H9 (cell line): ENCODE results near the gene PLAC9. TPM values are rescaled to one million over a fixed set of nuclear protein-coding genes. Genes with fewer than 3 reads are reported as not detected.

Experiments
- DNase-seq: peaks from one replicate; pipeline ENCODE4 v3.0.0-alpha.2; 2017
- H2AFZ ChIP-seq: one replicate; pipeline ENCODE4 v1.6.1; 2013; ENCODE audit warnings: mild to moderate bottlenecking, low read length, control low read depth, moderate library complexity
- H2AK5ac ChIP-seq: 2 replicates; pipeline ENCODE4 v1.6.1; 2013; ENCODE audit warnings: low read length, control low read depth, mixed read lengths; ENCODE audit not compliant: insufficient read length
- H2BK120ac ChIP-seq: one replicate; pipeline ENCODE4 v1.6.1; 2013; ENCODE audit warnings: low read depth, mild to moderate bottlenecking, low read length, control low read depth, inconsistent platforms; ENCODE audit not compliant: poor library complexity, severe bottlenecking
- H2BK12ac ChIP-seq: 2 replicates; pipeline ENCODE4 v1.6.1; 2013; ENCODE audit warnings: low read length, control low read depth, mixed read lengths, low read depth; ENCODE audit not compliant: insufficient read length
- H2BK15ac ChIP-seq: 2 replicates; pipeline ENCODE4 v1.6.1; 2013; ENCODE audit warnings: low read depth, low read length, control low read depth
- H2BK20ac ChIP-seq: one replicate; pipeline ENCODE4 v1.6.1; 2013; ENCODE audit warnings: low read depth, mild to moderate bottlenecking, low read length, control low read depth, inconsistent platforms; ENCODE audit not compliant: poor library complexity, severe bottlenecking
- H2BK5ac ChIP-seq: 2 replicates; pipeline ENCODE4 v1.6.1; 2013; ENCODE audit warnings: low read length, control low read depth, mixed read lengths; ENCODE audit not compliant: insufficient read length
- H3K14ac ChIP-seq: 2 replicates; pipeline ENCODE4 v1.6.1; 2013; ENCODE audit warnings: low read length, control low read depth; ENCODE audit not compliant: insufficient read depth
- H3K18ac ChIP-seq: 2 replicates; pipeline ENCODE4 v1.6.1; 2013; ENCODE audit warnings: low read depth, mild to moderate bottlenecking, mixed read lengths, low read length, control low read depth; ENCODE audit not compliant: insufficient read length
- H3K23ac ChIP-seq: 2 replicates; pipeline ENCODE4 v1.6.1; 2013; ENCODE audit warnings: low read length, control low read depth, mixed read lengths, low read depth; ENCODE audit not compliant: insufficient read length
- H3K23me2 ChIP-seq: 2 replicates; pipeline ENCODE4 v1.6.1; 2013; ENCODE audit warnings: low read depth, mild to moderate bottlenecking, mixed read lengths, low read length, control low read depth; ENCODE audit not compliant: insufficient read length, poor library complexity, severe bottlenecking
- H3K27ac ChIP-seq: 2 replicates; pipeline ENCODE4 v1.5.1; 2013; ENCODE audit warnings: low read length, control low read depth, mixed read lengths, low read depth; ENCODE audit not compliant: insufficient read length
- H3K27me3 ChIP-seq: 2 replicates; pipeline ENCODE4 v1.6.1; 2013; ENCODE audit warnings: low read length, control low read depth, inconsistent platforms; ENCODE audit not compliant: insufficient read depth
- H3K4ac ChIP-seq: 2 replicates; pipeline ENCODE4 v1.6.1; 2013; ENCODE audit warnings: low read depth, mild to moderate bottlenecking, control low read depth, inconsistent platforms, low read length, moderate library complexity
- H3K4me1 ChIP-seq: 2 replicates; pipeline ENCODE4 v1.6.1; 2013; ENCODE audit warnings: low read length, control low read depth, inconsistent platforms; ENCODE audit not compliant: insufficient read depth
- H3K4me2 ChIP-seq: 2 replicates; pipeline ENCODE4 v1.6.1; 2013; ENCODE audit warnings: low read length, control low read depth, mixed read lengths; ENCODE audit not compliant: insufficient read length, insufficient read depth
- H3K56ac ChIP-seq: 2 replicates; pipeline ENCODE4 v1.6.1; 2013; ENCODE audit warnings: low read depth, mild to moderate bottlenecking, mixed read lengths, low read length, control low read depth; ENCODE audit not compliant: insufficient read length
- H3K79me1 ChIP-seq: 2 replicates; pipeline ENCODE4 v1.6.1; 2013; ENCODE audit warnings: low read depth, mild to moderate bottlenecking, moderate library complexity, low read length, control low read depth, inconsistent platforms; ENCODE audit not compliant: insufficient read depth, poor library complexity, severe bottlenecking
- H3K79me2 ChIP-seq: 2 replicates; pipeline ENCODE4 v1.6.1; 2013; ENCODE audit warnings: low read length, control low read depth, inconsistent platforms; ENCODE audit not compliant: insufficient read depth
- H3K9ac ChIP-seq: 2 replicates; pipeline ENCODE4 v1.6.1; 2013; ENCODE audit warnings: low read length, control low read depth, mixed read lengths; ENCODE audit not compliant: insufficient read length; ENCODE audit errors: extremely low read depth
- H3K9me3 ChIP-seq: one replicate; pipeline ENCODE4 v1.6.1; 2013; ENCODE audit warnings: low read depth, low read length, inconsistent platforms; ENCODE audit not compliant: control insufficient read depth
- H3T11ph ChIP-seq: one replicate; pipeline ENCODE4 v1.6.1; 2013; ENCODE audit warnings: mild to moderate bottlenecking, low read length, control low read depth, inconsistent platforms
- H4K20me1 ChIP-seq: one replicate; pipeline ENCODE4 v1.6.1; 2013; ENCODE audit not compliant: control insufficient read depth, insufficient read length, insufficient read depth
- H4K5ac ChIP-seq: 2 replicates; pipeline ENCODE4 v1.6.1; 2013; ENCODE audit warnings: low read depth, mild to moderate bottlenecking, mixed read lengths, low read length, control low read depth; ENCODE audit not compliant: insufficient read length
- H4K8ac ChIP-seq: replicated peaks from 2 replicates; pipeline ENCODE4 v1.6.1; 2013; ENCODE audit warnings: low read length, control low read depth, mixed read lengths, low read depth; ENCODE audit not compliant: insufficient read length
- H4K91ac ChIP-seq: 2 replicates; pipeline ENCODE4 v1.6.1; 2013; ENCODE audit warnings: low read depth, mild to moderate bottlenecking, moderate library complexity, mixed read lengths, low read length, control low read depth; ENCODE audit not compliant: insufficient read length
- H3K27ac Mint-ChIP-seq, 3 experiments: 2 replicates in 2 of 3; 3 replicates in 1 of 3; pipeline ENCODE4 v1.8.0; 2020 to 2021; ENCODE audit warnings: mixed read lengths in 3 of 3, mild to moderate bottlenecking in 1 of 3, moderate library complexity in 1 of 3
- H3K27me3 Mint-ChIP-seq: 2 replicates; pipeline ENCODE4 v1.8.0; 2021; ENCODE audit warnings: low read depth, mild to moderate bottlenecking, moderate library complexity, mixed read lengths
- H3K36me3 Mint-ChIP-seq, 3 experiments: 2 replicates in 2 of 3; 3 replicates in 1 of 3; pipeline ENCODE4 v1.8.0; 2020 to 2021; ENCODE audit warnings: low read depth in 3 of 3, mixed read lengths in 3 of 3; ENCODE audit not compliant: insufficient read depth in 1 of 3
- H3K4me1 Mint-ChIP-seq, 2 experiments: 2 replicates each; pipeline ENCODE4 v1.8.0; 2020; ENCODE audit warnings: mixed read lengths in 2 of 2
- H3K4me3 Mint-ChIP-seq, 2 experiments: 2 replicates in 1 of 2; 3 replicates in 1 of 2; pipeline ENCODE4 v1.8.0; 2020 to 2021; ENCODE audit warnings: mild to moderate bottlenecking in 2 of 2, mixed read lengths in 2 of 2, moderate library complexity in 1 of 2
- H3K9me3 Mint-ChIP-seq, 2 experiments: 2 replicates in 1 of 2; 3 replicates in 1 of 2; pipeline ENCODE4 v1.8.0; 2020; ENCODE audit warnings: mild to moderate bottlenecking in 2 of 2, mixed read lengths in 2 of 2, moderate library complexity in 1 of 2
- CTCF ChIP-seq: fragments of 200-600 bp; sonication (generic); conservative IDR thresholded peaks from 3 replicates; pipeline ENCODE4 v1.8.0; 2021; ENCODE audit warnings: antibody characterized with exemption, mild to moderate bottlenecking
- WGBS: extraction: QIAGEN DNeasy Blood & Tissue Kit; methylation state at CpG from one replicate; pipeline ENCODE4 v1.1.7; 2013; ENCODE audit warnings: missing lambda C conversion rate, low lambda C conversion rate, mixed read lengths; ENCODE audit not compliant: insufficient read length; ENCODE audit errors: extremely low coverage; 5-methylcytosine and 5-hydroxymethylcytosine counted together
- total RNA-seq: library from RNA; stranded (reverse); gene quantifications from 2 replicates; pipeline ENCODE4 v1.2.1, GENCODE V29; 2021

PLAC9 gene
- total RNA-seq, 1 experiment from 2014 or later = 4.3 TPM

GRCh38 chr10:80148166-80148805, 15.8 kb downstream of the PLAC9 start:
- Mint-ChIP-seq H3K4me1 (peaks cover 7 to 18% of the 10 kb centered on the region in 2 experiments), H3K36me3 (peaks cover 5 to 13% (median 8%) of the 10 kb centered on the region in 3 experiments), H3K27ac (no peak overlapping the region), H3K4me3 (no peak overlapping the region), H3K27me3 (peaks cover 5% of the 10 kb centered on the region), H3K9me3 (peaks cover 4 to 9% of the 10 kb centered on the region in 2 experiments; a peak in 4 of 5 replicates)
- no peak overlapping the region for H2BK20ac ChIP-seq
- no peak overlapping the region for H4K5ac ChIP-seq
- no peaks in the 10 kb centered on the region for H3K23me2 ChIP-seq
- H3K18ac ChIP-seq = no peak overlapping the region
- no peak overlapping the region for H2BK5ac ChIP-seq
- H2BK15ac ChIP-seq = no peak overlapping the region
- H3T11ph ChIP-seq = no peak overlapping the region
- no peak overlapping the region for H3K27ac ChIP-seq
- no peak overlapping the region for H4K91ac ChIP-seq
- no peak overlapping the region for H3K56ac ChIP-seq
- H2BK120ac ChIP-seq = no peak overlapping the region
- no peak overlapping the region for H2BK12ac ChIP-seq
- H3K79me2 ChIP-seq = no peaks in the 10 kb centered on the region
- no peaks in the 10 kb centered on the region; the same call in 1 of the 2 replicates for H3K27me3 ChIP-seq
- no peak overlapping the region for H2AK5ac ChIP-seq
- no peak overlapping the region for H3K23ac ChIP-seq
- no peak for DNase-seq
- no peaks in the 10 kb centered on the region for H3K9me3 ChIP-seq
- no peak overlapping the region for H3K4me2 ChIP-seq
- no peak for TF ChIP-seq CTCF
- WGBS = no CpG with 5 or more reads among the region's 5 CpGs
- no peak overlapping the region for H4K8ac ChIP-seq
- no peak overlapping the region for H2AFZ ChIP-seq
- no peak overlapping the region for H3K14ac ChIP-seq
- H3K79me1 ChIP-seq = no peaks in the 10 kb centered on the region
- H4K20me1 ChIP-seq = no peaks in the 10 kb centered on the region
- H3K4me1 ChIP-seq = no peaks in the 10 kb centered on the region
- no peak overlapping the region for H3K9ac ChIP-seq
- H3K4ac ChIP-seq = no peak overlapping the region
